GM12801 (cell line): ENCODE data around the gene BANF2.

ENCODE experiments used
- CTCF ChIP-seq: IDR thresholded peaks from one replicate; pipeline ENCODE4 v1.5.1; 2011; ENCODE audit warnings: control low read depth; ENCODE audit not compliant: insufficient read length; ENCODE audit errors: extremely low read depth

The BANF2 gene

GRCh38 chr20:17771206-17772004, 71.6 kb downstream of the BANF2 start:
- no peak for TF ChIP-seq CTCF

GRCh38 chr20:17772005-17772343, 72.2 kb downstream of the BANF2 start:
- no peak for TF ChIP-seq CTCF

- no peak for TF ChIP-seq CTCF
These were observed 73.9 kb downstream of the BANF2 start for GRCh38 chr20:17773619-17774018.

GRCh38 chr20:17775600-17775999, 75.8 kb downstream of the BANF2 start:
- no peak for TF ChIP-seq CTCF

- no peak for TF ChIP-seq CTCF
These were observed 76.8 kb downstream of the BANF2 start for GRCh38 chr20:17776551-17776950.

- TF ChIP-seq CTCF: no peak
These were observed 83.0 kb downstream of the BANF2 start for GRCh38 chr20:17782768-17783167.

- TF ChIP-seq CTCF: no peak
These were observed 83.9 kb downstream of the BANF2 start for GRCh38 chr20:17783671-17784070.
